Astrocyte (in vitro differentiated cells and primary cell): Measurements from ENCODE around the gene LGALS3.

Experiments
- CTCF ChIP-seq: IDR thresholded peaks from 2 replicates; pipeline ENCODE4 v1.5.1; 2011; ENCODE audit warnings: low read depth, mild to moderate bottlenecking, inconsistent platforms, low read length, moderate library complexity; ENCODE audit not compliant: insufficient read depth
- EZH2 ChIP-seq: IDR thresholded peaks from 2 replicates; pipeline ENCODE4 v1.6.1; 2012; ENCODE audit warnings: mild to moderate bottlenecking, low read length, inconsistent platforms; ENCODE audit not compliant: insufficient read depth

GRCh38 chr14:55133416-55133815, 4.4 kb downstream of the LGALS3 start:
- TF ChIP-seq EZH2 (no peak), CTCF (peak; percentile 28)
